Colonic mucosa (tissue), 4 donors: ENCODE results near the gene SNRNP48. TPM values are rescaled to one million over a fixed set of nuclear protein-coding genes. Genes with fewer than 3 reads are reported as not detected.

Experiments used
- DNase-seq: peaks from one replicate; pipeline ENCODE4 v3.0.0-alpha.2; 2020
- H3K27ac ChIP-seq: fragments of 200-600 bp; one replicate; pipeline ENCODE4 v1.8.0; 2021
- H3K27me3 ChIP-seq: fragments of 200-600 bp; one replicate; pipeline ENCODE4 v1.8.0; 2021
- H3K36me3 ChIP-seq: fragments of 200-600 bp; one replicate; pipeline ENCODE4 v1.8.0; 2021
- H3K4me1 ChIP-seq: fragments of 200-600 bp; one replicate; pipeline ENCODE4 v1.8.0; 2021; ENCODE audit warnings: mild to moderate bottlenecking
- H3K4me3 ChIP-seq: fragments of 200-600 bp; one replicate; pipeline ENCODE4 v1.8.0; 2021
- H3K9ac ChIP-seq, 2 donors: one replicate each; pipeline ENCODE4 v1.7.0; 2013; ENCODE audit warnings: control low read depth in 2 of 2, low read depth in 2 of 2, low read length in 2 of 2
- H3K9me3 ChIP-seq: fragments of 200-600 bp; one replicate; pipeline ENCODE4 v1.8.0; 2021
- CTCF ChIP-seq: fragments of 200-600 bp; IDR thresholded peaks from one replicate; pipeline ENCODE4 v1.8.0; 2022; ENCODE audit warnings: antibody characterized with exemption, mild to moderate bottlenecking
- intact Hi-C: fragments of 100-400 bp; cut with DNase I; formaldehyde crosslinking; loops from one replicate; pipeline ENCODE4 v1.14.1; 2022
- total RNA-seq, 2 donors: library from RNA; stranded (reverse); fragmentation: NEBNext Ultra II Directional in 1 of 2; extraction: Animal tissue kit (Norgen Biotek cat#: 25700) in 1 of 2; gene quantifications; one replicate each; pipeline ENCODE4 v1.2.1, GENCODE V29; 2021
- donor health status: healthy.
- donor health status: DM: no; HTN: no; CAD: no.
- donor health status: DM: no; HTN: no; CAD: no.

The SNRNP48 gene
- total RNA-seq, 2 donors from 2014 or later = 13.8 to 14.6 TPM

GRCh38 chr6:7555671-7556070, 34.3 kb upstream of the SNRNP48 start:
- H3K9me3 ChIP-seq = no peaks in the 10 kb centered on the region
- H3K4me3 ChIP-seq = no peak overlapping the region
- TF ChIP-seq CTCF = no peak
- DNase-seq = no peak
- H3K27me3 ChIP-seq = no peaks in the 10 kb centered on the region
- H3K9ac ChIP-seq = no peak overlapping the region
- H3K4me1 ChIP-seq = no peaks in the 10 kb centered on the region
- no peak overlapping the region for H3K27ac ChIP-seq
- intact Hi-C loops = no loop called here
- no peaks in the 10 kb centered on the region for H3K36me3 ChIP-seq

- intact Hi-C loops = no loop called here
- no peak for TF ChIP-seq CTCF
These were observed 33.4 kb upstream of the SNRNP48 start for GRCh38 chr6:7556394-7557106.

GRCh38 chr6:7557652-7558051, 32.3 kb upstream of the SNRNP48 start:
- H3K4me1 ChIP-seq = no peaks in the 10 kb centered on the region
- H3K27ac ChIP-seq = no peak overlapping the region

More at GRCh38 chr6:7556394-7557106, 33.4 kb upstream of the SNRNP48 start:
- Histone ChIP-seq H3K36me3 (no peaks in the 10 kb centered on the region), H3K27ac (no peak overlapping the region), H3K4me1 (no peaks in the 10 kb centered on the region), H3K9ac (no peak overlapping the region), H3K4me3 (no peak overlapping the region), H3K9me3 (no peaks in the 10 kb centered on the region), H3K27me3 (no peaks in the 10 kb centered on the region)
- no peak for DNase-seq

GRCh38 chr6:7558781-7559180, 31.2 kb upstream of the SNRNP48 start:
- no peak overlapping the region for H3K27ac ChIP-seq
- H3K9ac ChIP-seq = no peak overlapping the region
- no peaks in the 10 kb centered on the region for H3K4me1 ChIP-seq
- intact Hi-C loops = no loop called here
- no peaks in the 10 kb centered on the region for H3K36me3 ChIP-seq
- no peak for DNase-seq
- H3K9me3 ChIP-seq = no peaks in the 10 kb centered on the region
- H3K27me3 ChIP-seq = no peaks in the 10 kb centered on the region
- H3K4me3 ChIP-seq = no peak overlapping the region
- no peak for TF ChIP-seq CTCF

More at GRCh38 chr6:7557652-7558051, 32.3 kb upstream of the SNRNP48 start:
- no peak for DNase-seq
- no peak overlapping the region for H3K4me3 ChIP-seq
- H3K9ac ChIP-seq = no peak overlapping the region
- H3K9me3 ChIP-seq = no peaks in the 10 kb centered on the region
- TF ChIP-seq CTCF = no peak
- H3K36me3 ChIP-seq = no peaks in the 10 kb centered on the region
- H3K27me3 ChIP-seq = no peaks in the 10 kb centered on the region
- intact Hi-C loops = no loop called here

- Histone ChIP-seq H3K27me3 (no peaks in the 10 kb centered on the region), H3K27ac (no peak overlapping the region), H3K4me3 (no peak overlapping the region), H3K9me3 (no peaks in the 10 kb centered on the region), H3K36me3 (no peaks in the 10 kb centered on the region), H3K4me1 (no peaks in the 10 kb centered on the region), H3K9ac (no peak overlapping the region)
- no peak for TF ChIP-seq CTCF
- intact Hi-C loops = no loop called here
- DNase-seq = no peak
These were observed 30.8 kb upstream of the SNRNP48 start for GRCh38 chr6:7559196-7559595.
